IMR-90 (cell line): ENCODE data around the gene FASLG. TPM values are rescaled to one million over a fixed set of nuclear protein-coding genes. Genes with fewer than 3 reads are reported as not detected.
A peak's percentile ranks its signal among the peaks of the same experiment; 100 is the strongest.

Source experiments
- ATAC-seq: fragments of 200-7000 bp; cut with Tn5 transposase; 2 replicates; pipeline ENCODE4 v1.9.1; 2020; ENCODE audit warnings: low read depth, mild to moderate bottlenecking, moderate library complexity
- BruUV-seq: library from RNA; stranded (reverse); fragments of 400-500 nt; replicated peaks from 2 replicates; lab custom pipeline; 2021; lab: Mats Ljungman, UMichigan
- CTCF ChIA-PET: fragments of 300-600 bp; formaldehyde crosslinking; extraction: SDS; loops from one replicate; lab custom pipeline; 2021; ENCODE audit warnings: antibody characterized with exemption; lab: Yijun Ruan, JAX
- POLR2A ChIA-PET: fragments of 300-600 bp; sonication (Branson Sonifier 250); formaldehyde crosslinking; loops from one replicate; lab custom pipeline; 2022; ENCODE audit warnings: antibody characterized with exemption; ENCODE audit not compliant: unreplicated experiment; lab: Charles Lee
- DNase-seq: peaks from one replicate; pipeline ENCODE4 v3.0.0; 2013
- H2AFZ ChIP-seq: replicated peaks from 2 replicates; pipeline ENCODE3; 2013; ENCODE audit warnings: low read length, mild to moderate bottlenecking; ENCODE audit not compliant: poor library complexity
- H2AK5ac ChIP-seq: 2 replicates; pipeline ENCODE4 v1.6.1; 2013; ENCODE audit warnings: low read depth, low read length, inconsistent platforms
- H2AK9ac ChIP-seq: replicated peaks from 2 replicates; pipeline ENCODE3; 2013; ENCODE audit warnings: mild to moderate bottlenecking, low read depth, low read length, moderate library complexity; ENCODE audit not compliant: poor library complexity
- H2BK120ac ChIP-seq: 2 replicates; pipeline ENCODE4 v1.6.1; 2013; ENCODE audit warnings: low read depth, low read length, inconsistent platforms
- H2BK15ac ChIP-seq: 3 replicates; pipeline ENCODE4 v1.6.1; 2013; ENCODE audit warnings: low read depth, low read length, inconsistent platforms
- H2BK20ac ChIP-seq: 2 replicates; pipeline ENCODE4 v1.6.1; 2013; ENCODE audit warnings: low read depth, mild to moderate bottlenecking, inconsistent platforms, low read length, moderate library complexity
- H2BK5ac ChIP-seq: 2 replicates; pipeline ENCODE4 v1.6.1; 2013; ENCODE audit warnings: mild to moderate bottlenecking, low read depth, low read length, inconsistent platforms; ENCODE audit not compliant: poor library complexity, severe bottlenecking
- H3K14ac ChIP-seq: replicated peaks from 2 replicates; pipeline ENCODE4 v1.6.1; 2013; ENCODE audit warnings: low read depth, low read length, inconsistent platforms
- H3K18ac ChIP-seq: 2 replicates; pipeline ENCODE4 v1.6.1; 2013; ENCODE audit warnings: low read depth, low read length, control low read depth
- H3K23ac ChIP-seq: 2 replicates; pipeline ENCODE4 v1.6.1; 2013; ENCODE audit warnings: low read depth, low read length, inconsistent platforms
- H3K27ac ChIP-seq: 2 replicates; pipeline ENCODE4 v1.5.1; 2013; ENCODE audit warnings: mild to moderate bottlenecking, control low read depth, low read length; ENCODE audit not compliant: insufficient read depth
- H3K27me3 ChIP-seq: 2 replicates; pipeline ENCODE4 v1.6.1; 2013; ENCODE audit warnings: low read length; ENCODE audit not compliant: control insufficient read depth, insufficient read depth
- H3K36me3 ChIP-seq: 2 replicates; pipeline ENCODE4 v1.6.1; 2013; ENCODE audit warnings: low read length, mixed read lengths; ENCODE audit not compliant: control insufficient read depth, insufficient read depth
- H3K4ac ChIP-seq: 2 replicates; pipeline ENCODE4 v1.6.1; 2013; ENCODE audit warnings: low read depth, low read length, inconsistent platforms
- H3K4me1 ChIP-seq: 2 replicates; pipeline ENCODE4 v1.6.1; 2013; ENCODE audit warnings: low read length, mixed read lengths; ENCODE audit not compliant: control insufficient read depth, insufficient read depth
- H3K4me2 ChIP-seq: 2 replicates; pipeline ENCODE4 v1.6.1; 2013; ENCODE audit warnings: low read depth, mild to moderate bottlenecking, control low read depth, low read length, moderate library complexity
- H3K4me3 ChIP-seq: 2 replicates; pipeline ENCODE4 v1.5.1; 2013; ENCODE audit warnings: low read depth, mild to moderate bottlenecking, control low read depth, low read length, moderate library complexity; ENCODE audit not compliant: insufficient read depth
- H3K56ac ChIP-seq: 2 replicates; pipeline ENCODE4 v1.6.1; 2013; ENCODE audit warnings: low read length, inconsistent platforms; ENCODE audit not compliant: insufficient read depth; ENCODE audit errors: extremely low read depth
- H3K79me1 ChIP-seq, 2 experiments: 2 replicates each; pipeline ENCODE4 v1.6.1; 2013; ENCODE audit warnings: low read length in 2 of 2, inconsistent platforms in 1 of 2, low read depth in 1 of 2
- H3K9ac ChIP-seq: 2 replicates; pipeline ENCODE4 v1.6.1; 2013; ENCODE audit warnings: low read depth, low read length, control low read depth
- H3K9me1 ChIP-seq: 2 replicates; pipeline ENCODE4 v1.6.1; 2013; ENCODE audit warnings: low read length, inconsistent platforms; ENCODE audit not compliant: insufficient read depth
- H3K9me3 ChIP-seq: 2 replicates; pipeline ENCODE4 v1.6.1; 2013; ENCODE audit warnings: low read length; ENCODE audit not compliant: control insufficient read depth, insufficient read depth
- H4K20me1 ChIP-seq: 2 replicates; pipeline ENCODE4 v1.6.1; 2013; ENCODE audit warnings: low read length, inconsistent platforms; ENCODE audit not compliant: insufficient read depth
- H4K5ac ChIP-seq: 2 replicates; pipeline ENCODE4 v1.6.1; 2013; ENCODE audit warnings: mild to moderate bottlenecking, low read depth, low read length, control low read depth
- H4K8ac ChIP-seq, 2 experiments: 2 replicates each; pipeline ENCODE4 v1.6.1; 2013; ENCODE audit warnings: low read depth in 2 of 2, low read length in 2 of 2, control low read depth in 1 of 2, inconsistent platforms in 1 of 2
- H4K91ac ChIP-seq: 2 replicates; pipeline ENCODE4 v1.6.1; 2013; ENCODE audit warnings: low read depth, low read length, inconsistent platforms; ENCODE audit not compliant: insufficient read depth
- BHLHE40 ChIP-seq: fragments of 150-350 bp; IDR thresholded peaks from 2 replicates; pipeline ENCODE4 v1.6.1; 2016; ENCODE audit warnings: mild to moderate bottlenecking, low read depth, low read length
- CEBPB ChIP-seq: IDR thresholded peaks from 2 replicates; pipeline ENCODE4 v1.6.1; 2012; ENCODE audit warnings: low read depth, low read length, improper control_type of control experiment
- CHD1 ChIP-seq: IDR thresholded peaks from 2 replicates; pipeline ENCODE4 v1.6.1; 2012; ENCODE audit warnings: low read depth, low read length, improper control_type of control experiment
- MAFK ChIP-seq: IDR thresholded peaks from 2 replicates; pipeline ENCODE4 v1.6.1; 2012; ENCODE audit warnings: low read depth, low read length, improper control_type of control experiment
- MAZ ChIP-seq: IDR thresholded peaks from 2 replicates; pipeline ENCODE4 v1.6.1; 2012; ENCODE audit warnings: low read depth, mild to moderate bottlenecking, low read length, improper control_type of control experiment, moderate library complexity, borderline replicate concordance
- MXI1 ChIP-seq: IDR thresholded peaks from 2 replicates; pipeline ENCODE4 v1.6.1; 2012; ENCODE audit warnings: low read depth, mild to moderate bottlenecking, low read length, moderate library complexity, borderline replicate concordance
- POLR2A ChIP-seq: IDR thresholded peaks from 2 replicates; pipeline ENCODE4 v1.6.1; 2012; ENCODE audit warnings: mild to moderate bottlenecking, low read depth, low read length
- RAD21 ChIP-seq: IDR thresholded peaks from 2 replicates; pipeline ENCODE4 v1.6.1; 2012; ENCODE audit warnings: low read length, improper control_type of control experiment
- RCOR1 ChIP-seq: IDR thresholded peaks from 2 replicates; pipeline ENCODE4 v1.6.1; 2012; ENCODE audit warnings: mild to moderate bottlenecking, low read length, improper control_type of control experiment; ENCODE audit not compliant: insufficient replicate concordance
- SMC3 ChIP-seq: fragments of 150-350 bp; IDR thresholded peaks from 2 replicates; pipeline ENCODE4 v1.6.1; 2016; ENCODE audit warnings: low read depth, mild to moderate bottlenecking, antibody characterized with exemption, low read length, moderate library complexity
- WGBS, 2 experiments: methylation state at CpG; one replicate each; pipeline versions ENCODE4 v1.1.5 to v1.1.7; 2013; ENCODE audit warnings: missing lambda C conversion rate in 2 of 2; ENCODE audit not compliant: insufficient read length in 1 of 2; ENCODE audit errors: extremely low coverage in 2 of 2; 5-methylcytosine and 5-hydroxymethylcytosine counted together
- dilution Hi-C: fragments of 300-500 bp; cut with HindIII; formaldehyde crosslinking; loops from one replicate; pipeline ENCODE4 v1.14.3; 2018; ENCODE audit warnings: low sequenced_read_pairs; ENCODE audit not compliant: unreplicated experiment
- in situ Hi-C: fragments of 300-500 bp; cut with MboI; formaldehyde crosslinking; loops from 3 replicates; pipeline ENCODE4 v1.14.3; 2019; ENCODE audit warnings: low sequenced_read_pairs, inconsistent platforms, mixed read lengths
- intact Hi-C: fragments of 100-400 bp; cut with micrococcal nuclease; formaldehyde crosslinking; loops from 2 replicates; pipeline ENCODE4 v1.10.0; 2022
- polyA plus RNA-seq, 3 experiments: library from polyadenylated mRNA; depleted of rRNA; stranded (reverse); fragments of >200 nt; gene quantifications; 2 replicates each; pipeline ENCODE4 v1.2.3, GENCODE V29; 2012; ENCODE audit warnings: low replicate concordance in 1 of 3
- total RNA-seq: library from RNA; depleted of rRNA; stranded (reverse); fragments of >200 nt; gene quantifications from 2 replicates; pipeline ENCODE4 v1.2.3, GENCODE V29; 2012
- TF ChIP-seq, protein P1 (sequence below): fragments of 150-350 bp; IDR thresholded peaks from 2 replicates; pipeline ENCODE4 v1.6.1; 2017; ENCODE audit warnings: mild to moderate bottlenecking, antibody characterized with exemption, low read length, low read depth
- TF ChIP-seq, protein P2 (sequence below): fragments of 150-350 bp; IDR thresholded peaks from 2 replicates; pipeline ENCODE4 v1.6.1; 2016; ENCODE audit warnings: low read depth, mild to moderate bottlenecking, low read length, moderate library complexity, borderline replicate concordance

The FASLG gene
- total and polyA plus RNA-seq, 2 of the 4 experiments (the other 2 are of a cell fraction) = 0.14 to 0.18 TPM

DNA sequence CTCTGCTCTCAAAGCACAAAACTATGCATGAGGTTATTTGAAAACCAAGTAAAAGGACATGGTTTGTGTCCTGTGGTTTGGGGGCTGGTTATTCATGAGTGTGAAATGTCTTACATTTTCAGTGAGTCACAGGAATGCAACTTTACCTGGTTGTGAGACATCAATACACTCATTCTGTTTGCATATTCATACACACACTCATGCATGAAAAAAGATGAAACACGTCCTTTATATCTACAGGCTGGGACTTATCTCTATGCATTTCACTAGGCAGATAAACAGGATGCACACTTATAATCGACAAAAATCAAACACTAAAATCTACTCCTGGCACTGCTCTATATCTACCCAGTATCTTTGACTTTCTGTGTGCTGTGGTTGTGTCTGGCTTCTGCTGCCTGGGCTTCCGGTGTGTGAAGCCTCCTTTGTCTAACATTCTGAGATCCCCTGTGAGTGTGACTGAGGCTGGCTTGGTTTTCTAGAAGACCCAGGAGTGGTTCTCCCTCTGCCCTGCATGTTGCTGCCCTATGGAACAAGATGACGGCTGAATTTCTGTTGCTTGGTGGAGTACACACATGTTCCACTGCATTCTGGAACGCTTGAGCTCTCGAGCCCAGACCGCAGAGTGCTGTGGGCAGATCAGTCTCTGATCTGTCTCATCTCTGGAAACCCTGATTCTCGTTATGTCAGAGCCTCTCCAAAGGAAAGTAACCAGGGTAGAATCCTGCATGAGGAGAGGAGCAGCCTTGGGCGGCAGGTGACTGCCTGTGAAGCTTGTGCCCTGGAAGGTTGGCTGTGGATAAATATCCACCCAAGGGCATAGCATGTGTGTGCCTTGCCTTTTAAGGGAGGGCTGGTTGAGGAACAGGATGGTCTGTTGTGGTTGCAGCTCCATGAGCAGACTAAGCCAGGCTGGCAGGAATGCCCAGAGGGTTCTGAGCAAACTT is 19.7 kb upstream of the FASLG start:
- H2AFZ ChIP-seq = peak overlapping the region; percentile 88
- intact Hi-C loops = loop anchor here (5.0 kb wide), 1 partner anchor 78 kb away; no protein-coding TSS in a partner anchor
- peak overlapping the region; percentile 20; the same call in 1 of the 2 replicates for H3K4me2 ChIP-seq
- peak overlapping the region; percentile 96 for H3K23ac ChIP-seq
- peak overlapping the region; percentile 100 for H2BK5ac ChIP-seq
- H4K5ac ChIP-seq = peak overlapping the region; percentile 53; the same call in 1 of the 2 replicates
- ChIA-PET POLR2A (no interaction called here), CTCF (no interaction called here)
- peak overlapping the region; percentile 96 for H3K14ac ChIP-seq
- 0 out of 4 replicates have a peak, but pooled peaks cover 0 to 7% of the 10 kb centered on the region in 2 experiments for H3K79me1 ChIP-seq
- peak overlapping the region; percentile 82; the same call in 1 of the 2 replicates for H3K18ac ChIP-seq
- H2AK9ac ChIP-seq = peak overlapping the region; percentile 94
- peak overlapping the region; percentile 79 for H3K27ac ChIP-seq
- peak overlapping the region; percentile 100 for H2BK20ac ChIP-seq
- no peak overlapping the region for H3K4me3 ChIP-seq
- peak overlapping the region; percentile 98 for H2AK5ac ChIP-seq
- peaks cover 21% of the 10 kb centered on the region for H3K4me1 ChIP-seq
- dilution Hi-C loops = no loop called here
- peak overlapping the region; percentile 99 for H2BK120ac ChIP-seq
- no TSS peak for BruUV-seq
- peaks cover 27% of the 10 kb centered on the region for H3K9me1 ChIP-seq
- peak overlapping the region; percentile 36; the same call in 1 of the 2 replicates for H3K9ac ChIP-seq
- no peaks in the 10 kb centered on the region for H3K36me3 ChIP-seq
- H4K8ac ChIP-seq = peak overlapping the region; percentile 74 to 96
- no peaks in the 10 kb centered on the region for H3K27me3 ChIP-seq
- H4K91ac ChIP-seq = peak overlapping the region; percentile 97
- H3K4ac ChIP-seq = peak overlapping the region; percentile 99
- H3K9me3 ChIP-seq = peaks cover 9% of the 10 kb centered on the region; the same call in 1 of the 2 replicates
- H4K20me1 ChIP-seq = no peaks in the 10 kb centered on the region
- peak; percentile 99 for DNase-seq
- peak; percentile 76 for ATAC-seq
- H3K56ac ChIP-seq = peak overlapping the region; percentile 94
- in situ Hi-C loops = no loop called here
- H2BK15ac ChIP-seq = peak overlapping the region; percentile 88; the same call in 2 of the 3 replicates
- WGBS, 2 experiments = 100% methylated on average over 5 of the region's 9 CpGs; no CpG with 5 or more reads in 1 of the 2 experiments
- TF ChIP-seq MAFK = 0 out of 2 replicates have a peak, but pooled peaks have one; percentile 20
- TF ChIP-seq CHD1 = no peak
- TF ChIP-seq SMC3 = no peak
- TF ChIP-seq MAZ = no peak
- TF ChIP-seq POLR2A = no peak
- TF ChIP-seq MXI1 = 0 out of 2 replicates have a peak, but pooled peaks have one; percentile 16
- no peak for TF ChIP-seq RAD21
- no peak; the same call in 1 of the 2 replicates for TF ChIP-seq BHLHE40
- TF ChIP-seq, protein P1, sequence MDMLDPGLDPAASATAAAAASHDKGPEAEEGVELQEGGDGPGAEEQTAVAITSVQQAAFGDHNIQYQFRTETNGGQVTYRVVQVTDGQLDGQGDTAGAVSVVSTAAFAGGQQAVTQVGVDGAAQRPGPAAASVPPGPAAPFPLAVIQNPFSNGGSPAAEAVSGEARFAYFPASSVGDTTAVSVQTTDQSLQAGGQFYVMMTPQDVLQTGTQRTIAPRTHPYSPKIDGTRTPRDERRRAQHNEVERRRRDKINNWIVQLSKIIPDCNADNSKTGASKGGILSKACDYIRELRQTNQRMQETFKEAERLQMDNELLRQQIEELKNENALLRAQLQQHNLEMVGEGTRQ = no peak
- no peak for TF ChIP-seq RCOR1
- TF ChIP-seq, protein P2, sequence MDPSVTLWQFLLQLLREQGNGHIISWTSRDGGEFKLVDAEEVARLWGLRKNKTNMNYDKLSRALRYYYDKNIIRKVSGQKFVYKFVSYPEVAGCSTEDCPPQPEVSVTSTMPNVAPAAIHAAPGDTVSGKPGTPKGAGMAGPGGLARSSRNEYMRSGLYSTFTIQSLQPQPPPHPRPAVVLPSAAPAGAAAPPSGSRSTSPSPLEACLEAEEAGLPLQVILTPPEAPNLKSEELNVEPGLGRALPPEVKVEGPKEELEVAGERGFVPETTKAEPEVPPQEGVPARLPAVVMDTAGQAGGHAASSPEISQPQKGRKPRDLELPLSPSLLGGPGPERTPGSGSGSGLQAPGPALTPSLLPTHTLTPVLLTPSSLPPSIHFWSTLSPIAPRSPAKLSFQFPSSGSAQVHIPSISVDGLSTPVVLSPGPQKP = no peak
- TF ChIP-seq CEBPB = peak; percentile 63; the same call in 1 of the 2 replicates
